GM19099 (cell line): ENCODE data around the gene ADM5.

ENCODE experiments used
- POLR2A ChIP-seq: IDR thresholded peaks from 3 replicates; pipeline ENCODE4 v1.6.1; 2011; ENCODE audit warnings: low read depth; ENCODE audit not compliant: insufficient read length; ENCODE audit errors: extremely low read depth

The ADM5 gene

DNA sequence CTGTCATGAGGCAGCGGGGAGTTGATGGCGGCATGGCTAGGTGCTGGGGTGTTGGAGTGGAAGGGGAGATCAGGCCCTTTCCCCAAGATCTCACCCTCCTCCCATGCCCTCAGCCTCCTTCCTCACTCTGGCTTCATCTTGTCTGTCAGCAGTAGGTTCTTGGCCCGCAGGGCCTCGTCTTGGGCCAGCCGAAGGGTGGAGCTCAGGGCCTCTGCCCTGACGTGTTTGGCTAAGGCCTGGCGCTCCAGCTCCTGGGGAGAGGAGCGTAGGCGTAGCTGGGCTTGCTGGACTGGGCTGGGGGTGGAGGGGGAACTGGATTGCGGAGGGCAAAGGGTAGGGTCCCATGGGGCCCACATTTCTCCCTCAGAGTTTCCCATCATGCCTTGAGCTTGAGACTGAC, 50.5 kb downstream of the ADM5 start:
- TF ChIP-seq POLR2A = no peak
